ENCODE measurements around the gene MYMK.

Gene MYMK

DNA sequence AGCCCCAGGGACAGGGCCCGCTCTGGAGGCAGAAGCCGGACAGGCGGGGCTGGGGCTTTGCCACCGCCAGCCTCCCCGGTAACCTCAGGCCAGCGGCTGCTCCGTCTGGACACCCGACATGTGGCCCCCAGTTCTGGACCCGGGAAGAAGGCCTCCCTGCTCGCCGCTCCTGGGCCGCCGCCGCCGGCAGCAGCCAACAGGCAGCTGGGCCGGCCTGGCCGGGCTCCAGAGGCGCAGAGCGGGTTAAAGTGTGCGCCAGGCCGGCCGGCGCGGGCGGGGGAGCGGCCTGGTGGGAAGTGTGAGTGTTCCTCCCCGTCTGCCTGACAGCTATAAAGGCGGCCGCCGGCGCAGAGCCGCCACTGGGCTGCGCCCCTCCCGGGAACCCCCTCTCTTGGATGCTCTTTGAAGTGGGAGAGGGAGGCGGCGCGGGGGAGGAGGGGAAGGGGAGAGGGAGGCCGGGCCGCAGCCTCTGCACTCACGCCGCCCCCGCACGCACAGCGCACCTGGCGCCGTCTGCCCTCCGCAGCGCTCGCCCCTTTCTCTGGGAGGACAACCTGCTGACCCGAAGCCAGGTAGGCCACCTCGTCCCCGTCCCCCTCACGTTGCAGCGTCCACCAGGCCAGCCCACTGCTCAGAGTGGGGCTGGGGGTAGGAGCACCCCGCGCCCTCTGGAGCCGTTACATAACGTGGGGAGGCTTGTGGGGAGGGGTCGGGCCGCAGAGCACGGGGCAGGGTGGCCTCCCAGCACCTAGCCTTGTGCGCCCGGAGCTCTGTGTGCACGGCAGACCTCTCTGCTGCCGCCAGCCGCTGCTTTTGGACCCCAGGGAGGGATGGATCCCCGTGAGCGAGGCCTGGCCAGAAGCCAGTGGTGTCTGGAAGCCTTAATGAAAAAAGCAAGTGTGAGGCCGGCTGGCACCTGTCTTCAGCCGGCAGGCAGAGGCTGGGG, 9.9 kb upstream of the MYMK start, which contains the start of gene ADAMTSL2:
Gene ADAMTSL2 (plus strand): TSS at position 359 of the 946 bp plus-strand sequence. CDS start 2,009 bp downstream, outside the sequence.
- DNase-seq: peak; percentile 58

- DNase-seq: no peak
Measured at GRCh38 chr9:133533857-133534256, 9.1 kb upstream of the MYMK start.

- peak; percentile 38 for DNase-seq
Measured at GRCh38 chr9:133532937-133533668, 8.3 kb upstream of the MYMK start.

DNA sequence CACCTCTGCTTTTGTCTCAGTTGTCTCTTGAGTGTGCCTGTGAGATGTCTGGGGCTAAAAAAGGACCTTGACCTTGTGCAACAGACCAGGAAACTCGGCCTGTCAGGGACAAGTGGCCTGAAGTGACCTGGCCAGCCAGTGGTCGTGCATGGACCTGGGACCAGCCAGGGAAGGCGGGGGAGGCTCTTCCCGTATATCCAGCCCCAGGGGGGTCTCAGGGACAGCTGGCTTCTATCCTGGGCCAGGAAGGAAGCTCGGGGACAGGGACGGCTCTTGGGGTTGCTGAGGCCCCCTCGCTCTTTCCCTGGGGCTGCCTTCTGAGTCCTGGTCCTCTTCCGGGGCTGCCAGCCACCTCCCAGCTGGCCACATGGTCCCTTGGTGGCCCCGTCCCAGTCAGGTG, 6.5 kb upstream of the MYMK start:
- no peak for DNase-seq

GRCh38 chr9:133529874-133530273, 5.1 kb upstream of the MYMK start:
- DNase-seq: no peak

DNA sequence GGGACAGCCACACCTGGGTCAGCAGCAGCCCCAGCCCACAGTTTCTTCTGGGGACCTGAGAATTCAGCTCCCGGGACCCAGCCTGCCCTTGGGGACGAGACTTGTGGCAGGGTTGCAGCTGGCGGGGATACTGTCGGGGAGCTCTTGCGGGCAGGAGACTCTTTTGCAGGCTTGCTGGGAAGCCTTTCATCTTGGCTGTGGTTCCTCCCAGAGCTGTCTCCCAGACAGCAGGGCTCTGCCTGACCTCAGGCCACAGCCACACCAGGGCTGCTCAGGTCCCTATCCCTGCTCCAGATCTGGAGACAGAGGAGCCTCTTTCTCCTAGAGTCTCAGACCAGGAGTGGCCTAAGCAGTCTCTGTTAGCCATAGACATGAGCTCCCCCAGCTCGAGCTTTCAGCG, 4.7 kb upstream of the MYMK start:
- DNase-seq: no peak

GRCh38 chr9:133528876-133529241, 4.1 kb upstream of the MYMK start:
- DNase-seq: no peak

GRCh38 chr9:133528001-133528875, 3.5 kb upstream of the MYMK start:
- no peak for DNase-seq

DNA sequence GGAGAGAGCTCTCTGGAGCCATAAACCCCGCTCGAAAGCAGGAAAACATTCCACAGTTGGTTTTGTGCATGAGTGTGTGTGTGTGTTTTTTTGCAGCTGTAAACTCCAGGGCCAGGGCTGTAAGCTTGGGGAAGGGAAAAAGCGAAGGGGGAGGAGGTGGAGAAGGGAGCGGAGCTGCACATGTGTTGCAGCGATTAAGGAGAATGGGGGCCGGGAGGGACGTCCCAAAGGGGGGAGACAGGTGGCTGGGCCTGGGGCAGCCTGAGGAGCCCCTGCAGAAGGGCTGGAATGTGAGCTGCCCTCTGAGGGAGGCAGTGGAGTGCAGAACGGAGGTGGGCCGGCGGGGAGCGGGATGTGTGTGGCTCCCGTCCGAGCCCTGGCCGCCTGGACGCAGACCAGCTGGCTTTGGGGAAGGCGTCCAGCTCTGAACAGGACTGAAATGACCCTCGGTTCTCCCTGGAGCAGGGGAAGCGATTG, 2.7 kb upstream of the MYMK start:
- DNase-seq: no peak

DNA sequence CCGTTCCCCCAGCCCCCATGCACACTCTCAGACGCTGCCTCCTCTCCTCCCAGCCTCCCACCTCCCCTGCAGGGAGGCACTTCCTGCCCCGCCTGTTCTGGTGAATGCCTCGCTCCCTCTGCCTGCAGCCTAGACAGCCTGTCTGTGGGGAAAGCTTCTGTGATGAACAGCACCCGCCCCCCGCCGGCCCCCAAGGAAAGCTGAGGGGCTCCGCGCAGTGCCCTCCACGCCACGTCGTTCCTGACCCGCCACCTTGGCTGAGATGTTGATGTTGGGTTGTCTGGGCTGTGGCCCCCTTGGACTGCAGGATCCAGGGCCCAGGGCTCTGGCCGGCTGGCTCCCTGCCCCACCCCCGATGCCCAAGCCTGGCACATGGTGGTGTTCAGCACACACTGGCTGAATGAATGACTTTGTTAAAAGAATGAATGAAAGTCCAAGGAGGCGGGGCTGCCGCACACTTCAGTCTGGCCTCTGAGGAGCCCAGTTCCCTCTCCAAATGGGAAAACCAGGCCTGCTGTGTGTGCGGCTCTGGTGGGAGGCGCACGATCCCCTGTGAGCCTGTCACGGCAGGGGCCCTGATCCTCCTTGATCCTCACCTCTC, 2.1 kb upstream of the MYMK start:
- no peak for DNase-seq

DNA sequence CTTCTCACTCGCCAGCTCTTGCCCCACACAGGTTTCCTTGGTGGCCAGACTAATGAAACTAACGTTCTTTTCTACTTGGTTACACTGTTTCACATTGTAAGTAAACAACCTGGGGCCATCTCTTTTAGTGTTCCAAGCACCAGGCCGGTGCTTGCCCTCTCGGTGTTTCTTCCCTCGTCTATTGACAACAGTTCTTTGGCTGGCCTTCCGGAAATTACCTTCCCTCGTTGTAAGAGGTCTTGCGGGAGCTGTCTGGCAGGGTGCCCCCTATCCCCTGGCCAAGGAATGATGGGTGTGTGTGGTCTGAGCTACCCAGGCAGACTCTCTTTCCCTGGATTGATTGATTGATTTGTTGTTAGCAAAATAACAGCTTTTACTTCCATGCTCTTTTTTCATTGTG, 918 bp upstream of the MYMK start:
- DNase-seq: no peak

GRCh38 chr9:133524146-133524545, 613 bp downstream of the MYMK start:
- no peak for DNase-seq

- DNase-seq: no peak
Measured at GRCh38 chr9:133523106-133523505, 1.7 kb downstream of the MYMK start.

DNA sequence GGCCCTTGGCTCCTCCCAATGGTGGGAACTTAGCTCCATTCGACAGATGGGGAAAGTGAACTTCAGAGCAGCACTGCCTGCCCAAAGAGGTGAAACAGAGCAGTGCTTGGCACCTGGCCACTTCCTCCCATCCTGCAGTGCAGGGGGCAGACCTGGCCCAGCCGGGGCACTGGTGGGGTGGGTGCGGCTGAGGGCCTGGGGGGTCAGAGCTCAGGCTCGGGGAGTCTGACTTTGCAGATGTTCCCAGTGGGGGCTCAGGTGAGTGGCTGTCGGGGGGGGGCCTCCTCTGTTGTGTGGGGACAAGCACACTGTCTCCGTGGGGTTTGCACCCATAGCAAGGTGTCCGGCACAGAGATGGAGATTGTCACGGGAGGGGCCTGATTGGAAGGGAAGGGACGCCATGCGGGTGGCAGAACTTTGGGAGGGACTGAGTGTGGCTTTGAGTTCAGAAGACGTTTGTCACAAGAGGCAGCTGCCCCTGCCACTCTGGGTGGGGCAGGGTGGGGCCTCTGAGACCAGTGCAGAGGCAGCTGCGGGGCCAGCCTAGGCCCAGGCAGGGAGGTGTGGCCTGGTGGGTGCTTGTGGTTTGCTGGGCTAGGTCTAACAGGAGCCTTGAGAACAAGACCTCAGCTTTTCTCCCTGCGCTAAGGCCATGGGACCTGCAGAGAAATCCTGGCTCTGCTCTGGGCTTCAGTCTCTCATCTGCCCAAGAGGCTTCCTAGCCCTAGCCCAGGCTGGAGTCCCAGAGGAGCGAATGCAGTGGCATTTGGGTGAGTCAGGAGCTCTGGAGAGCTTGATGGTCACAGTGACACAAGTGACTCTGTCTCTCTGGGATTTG, 2.5 kb downstream of the MYMK start:
- DNase-seq: no peak

DNA sequence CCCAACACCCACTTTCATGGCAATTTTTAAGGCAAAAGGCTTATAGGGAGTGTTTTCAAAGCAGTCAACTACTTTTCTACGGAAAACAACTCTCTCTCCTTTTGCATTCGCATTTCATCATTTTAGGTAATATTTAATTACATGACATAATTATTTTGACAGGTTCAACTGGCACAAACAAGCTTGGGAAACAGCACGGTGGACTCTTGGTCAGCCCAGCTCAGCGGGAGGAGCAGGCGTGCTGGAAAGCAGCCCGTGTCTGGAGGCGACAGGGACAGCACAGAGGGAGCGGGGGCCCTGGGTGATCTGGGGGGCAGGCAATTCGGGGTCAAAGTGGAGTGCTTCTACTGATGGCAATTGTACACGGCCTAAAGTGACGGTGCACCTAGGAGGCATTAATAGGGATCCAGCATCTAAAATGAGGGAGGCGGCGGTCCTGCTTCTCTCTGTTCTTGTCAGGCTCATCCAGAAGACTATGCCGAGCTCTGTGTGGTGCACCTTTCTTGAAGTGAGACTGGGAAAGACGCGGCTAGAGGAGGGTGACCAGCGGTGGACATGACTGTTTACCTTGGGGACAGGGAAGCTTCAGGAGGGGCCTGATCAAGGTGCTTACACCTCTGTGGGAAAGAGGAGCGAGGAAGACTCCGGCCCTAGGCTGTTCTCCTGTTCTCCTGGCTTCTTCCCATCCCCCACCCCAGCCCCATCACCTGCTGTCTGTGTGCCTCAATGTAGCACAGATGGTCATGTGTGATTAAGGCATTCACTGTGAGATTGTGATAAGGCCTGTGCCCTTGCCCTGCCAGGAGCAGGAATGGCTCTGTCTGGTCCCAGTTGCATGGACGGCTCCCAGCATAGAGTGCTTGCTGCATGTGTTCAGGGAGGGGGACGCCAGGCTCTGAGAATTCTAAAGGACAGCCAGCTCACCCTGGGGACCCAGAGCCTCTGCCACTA, 3.4 kb downstream of the MYMK start:
- DNase-seq: peak; percentile 17

- DNase-seq: no peak
Measured at GRCh38 chr9:133520121-133520835, 4.5 kb downstream of the MYMK start.

- DNase-seq: no peak
Measured at GRCh38 chr9:133519693-133520092, 5.1 kb downstream of the MYMK start.

- no peak for DNase-seq
Measured at GRCh38 chr9:133518706-133519449, 5.9 kb downstream of the MYMK start.

DNA sequence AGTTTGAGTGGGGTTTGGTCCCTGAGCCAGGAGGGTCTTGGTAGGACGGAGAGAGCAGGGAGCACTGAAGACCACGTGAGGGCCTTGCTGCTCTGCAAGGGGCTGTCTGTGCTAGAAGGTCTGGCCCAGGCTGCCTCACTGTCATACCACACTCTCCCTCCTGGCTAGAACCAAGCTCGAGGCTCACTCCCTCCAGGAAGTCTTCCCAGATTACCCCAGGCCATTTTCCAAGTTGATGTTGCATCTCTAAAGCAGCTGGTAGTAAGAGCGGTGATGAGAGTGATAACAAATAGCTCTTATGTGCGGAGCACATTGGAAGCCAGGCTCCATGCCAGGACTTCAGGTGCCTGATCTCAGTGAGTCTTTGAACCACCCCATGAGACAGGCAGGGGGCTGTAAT, 6.6 kb downstream of the MYMK start:
- no peak for DNase-seq

Measured in NCI-H1694 treated with DMSO at 0.1 percent for 48 hours (cell line).